HCT116 (cell line): Measurements from ENCODE around the gene PSMB9. TPM values are rescaled to one million over a fixed set of nuclear protein-coding genes. Genes with fewer than 3 reads are reported as not detected.

Experiments
- ATAC-seq: fragments of 200-7000 bp; cut with Tn5 transposase; 2 replicates; pipeline ENCODE4 v1.9.1; 2020; ENCODE audit warnings: mild to moderate bottlenecking, moderate library complexity
- BruUV-seq: library from RNA; stranded (reverse); fragments of 400-500 nt; replicated peaks from 2 replicates; lab custom pipeline; 2021; lab: Mats Ljungman, UMichigan
- CTCF ChIA-PET: fragments of 300-600 bp; sonication (Branson Sonifier 250); formaldehyde crosslinking; loops from one replicate; lab custom pipeline; 2021; ENCODE audit warnings: antibody characterized with exemption; lab: Charles Lee
- POLR2A ChIA-PET: fragments of 300-600, 350-600 bp; sonication (Branson Sonifier 250); formaldehyde crosslinking; loops from one replicate; lab custom pipeline; 2021; ENCODE audit warnings: antibody characterized with exemption; lab: Charles Lee
- RAD21 ChIA-PET, 2 experiments: fragments of 300-600 bp; sonication (Branson Sonifier 250); formaldehyde crosslinking; loops; one replicate each; lab custom pipeline; 2023; ENCODE audit warnings: low total read pairs in 2 of 2; ENCODE audit not compliant: uncharacterized antibody in 2 of 2, unreplicated experiment in 2 of 2, low non-redundant PET in 1 of 2; lab: Charles Lee
- DNase-seq: peaks from one replicate; pipeline ENCODE4 v3.0.0-alpha.2; 2010; ENCODE audit warnings: low read depth, low spot score
- H2AFZ ChIP-seq: fragments of 200-600 bp; shearing (Covaris generic), sonication (generic); 2 replicates; pipeline ENCODE4 v1.6.1; 2017; ENCODE audit warnings: low read depth, mixed run types, mixed read lengths, antibody characterized with exemption, low read length; ENCODE audit not compliant: poor library complexity, severe bottlenecking
- H3K27ac ChIP-seq: 2 replicates; pipeline ENCODE4 v1.5.1; 2012; ENCODE audit warnings: low read depth, low read length
- H3K27me3 ChIP-seq: fragments of 200-600 bp; sonication (generic); 2 replicates; pipeline ENCODE4 v1.6.1; 2016; ENCODE audit warnings: mixed run types, low read length, mixed read lengths; ENCODE audit not compliant: insufficient read depth
- H3K36me3 ChIP-seq, 2 experiments: fragments of 200-500 bp in 1 of 2; fragments of 200-600 bp in 1 of 2; sonication (Bioruptor generic) in 1 of 2; sonication (generic) in 1 of 2; 2 replicates each; pipeline versions ENCODE4 v1.5.1 to v1.6.1; 2014 to 2016; ENCODE audit warnings: low read length in 2 of 2, inconsistent platforms in 1 of 2, mixed read lengths in 1 of 2, mixed run types in 1 of 2; ENCODE audit not compliant: insufficient read depth in 2 of 2, control insufficient read depth in 1 of 2
- H3K4me1 ChIP-seq, 2 experiments: fragments of 200-600 bp in 1 of 2; sonication (generic) in 1 of 2; 2 replicates each; pipeline versions ENCODE4 v1.5.1 to v1.6.1; 2012 to 2017; ENCODE audit warnings: low read length in 2 of 2, inconsistent platforms in 1 of 2, mild to moderate bottlenecking in 1 of 2, mixed read lengths in 1 of 2, mixed run types in 1 of 2, moderate library complexity in 1 of 2; ENCODE audit not compliant: insufficient read depth in 2 of 2, control insufficient read depth in 1 of 2
- H3K4me2 ChIP-seq: fragments of 200-600 bp; sonication (generic); 2 replicates; pipeline ENCODE4 v1.6.1; 2017; ENCODE audit warnings: mixed run types, low read length, mixed read lengths
- H3K4me3 ChIP-seq, 2 experiments: fragments of 200-600 bp in 1 of 2; sonication (generic) in 1 of 2; replicated peaks in 1 of 2; 2 replicates each; pipeline ENCODE4 v1.5.1; 2011 to 2016; ENCODE audit warnings: low read length in 2 of 2, control low read depth in 1 of 2, low read depth in 1 of 2, mild to moderate bottlenecking in 1 of 2, mixed read lengths in 1 of 2, mixed run types in 1 of 2
- H3K79me2 ChIP-seq: fragments of 200-600 bp; sonication (generic); 2 replicates; pipeline ENCODE4 v1.6.1; 2017; ENCODE audit warnings: mild to moderate bottlenecking, mixed run types, low read length, moderate library complexity, mixed read lengths; ENCODE audit not compliant: insufficient read depth
- H3K9ac ChIP-seq: fragments of 200-600 bp; sonication (generic); 2 replicates; pipeline ENCODE4 v1.6.1; 2016; ENCODE audit warnings: low read length, mixed read lengths
- H3K9me2 ChIP-seq: fragments of 200-600 bp; sonication (generic), shearing (Covaris generic); 2 replicates; pipeline ENCODE4 v1.6.1; 2017; ENCODE audit warnings: mixed run types, mild to moderate bottlenecking, moderate library complexity; ENCODE audit not compliant: insufficient read depth
- H3K9me3 ChIP-seq, 2 experiments: fragments of 200-500 bp in 1 of 2; fragments of 200-600 bp in 1 of 2; sonication (Bioruptor generic) in 1 of 2; sonication (generic) in 1 of 2; 2 replicates each; pipeline ENCODE4 v1.6.1; 2014 to 2017; ENCODE audit warnings: low read length in 2 of 2, mixed read lengths in 2 of 2, inconsistent platforms in 1 of 2, low read depth in 1 of 2, mild to moderate bottlenecking in 1 of 2, mixed run types in 1 of 2, moderate library complexity in 1 of 2; ENCODE audit not compliant: control insufficient read depth in 1 of 2, insufficient read depth in 1 of 2
- H4K20me1 ChIP-seq: fragments of 200-600 bp; sonication (generic), shearing (Covaris generic); 2 replicates; pipeline ENCODE4 v1.6.1; 2017; ENCODE audit warnings: mixed run types, mild to moderate bottlenecking, moderate library complexity; ENCODE audit not compliant: insufficient read depth
- CTCF ChIP-seq, 3 experiments: fragments of 200-600 bp in 1 of 3; sonication (generic) in 1 of 3; IDR thresholded peaks in 2 of 3; conservative IDR thresholded peaks in 1 of 3; 2 replicates each; pipeline ENCODE4 v1.5.1; 2012 to 2017; ENCODE audit warnings: low read depth in 2 of 3, low read length in 2 of 3, antibody characterized with exemption in 1 of 3, borderline replicate concordance in 1 of 3, control low read depth in 1 of 3, mild to moderate bottlenecking in 1 of 3, mixed read lengths in 1 of 3, mixed run types in 1 of 3, moderate library complexity in 1 of 3; ENCODE audit not compliant: insufficient read depth in 1 of 3
- EZH2phosphoT487 ChIP-seq: fragments of 200-600 bp; IDR thresholded peaks from 2 replicates; pipeline ENCODE4 v1.6.1; 2018; ENCODE audit warnings: antibody characterized with exemption, borderline replicate concordance
- MAX ChIP-seq: IDR thresholded peaks from 2 replicates; pipeline ENCODE4 v1.6.1; 2012
- REST ChIP-seq: IDR thresholded peaks from 2 replicates; pipeline ENCODE4 v1.6.1; 2012; ENCODE audit warnings: low read depth
- TCF7L2 ChIP-seq: IDR thresholded peaks from 2 replicates; pipeline ENCODE4 v1.7.0; 2011; ENCODE audit warnings: borderline replicate concordance, inconsistent platforms; ENCODE audit not compliant: insufficient read depth, insufficient read length; ENCODE audit errors: extremely low read depth
- intact Hi-C: fragments of 100-400 bp; cut with micrococcal nuclease; formaldehyde crosslinking; loops from 2 replicates; pipeline ENCODE4 v1.10.0; 2022
- total RNA-seq: library from RNA; stranded (reverse); gene quantifications from one replicate; pipeline ENCODE4 v1.2.1, GENCODE V29; 2021; ENCODE audit not compliant: unreplicated experiment

The PSMB9 gene
- total RNA-seq, 1 experiment from 2014 or later = 8.1 TPM

DNA sequence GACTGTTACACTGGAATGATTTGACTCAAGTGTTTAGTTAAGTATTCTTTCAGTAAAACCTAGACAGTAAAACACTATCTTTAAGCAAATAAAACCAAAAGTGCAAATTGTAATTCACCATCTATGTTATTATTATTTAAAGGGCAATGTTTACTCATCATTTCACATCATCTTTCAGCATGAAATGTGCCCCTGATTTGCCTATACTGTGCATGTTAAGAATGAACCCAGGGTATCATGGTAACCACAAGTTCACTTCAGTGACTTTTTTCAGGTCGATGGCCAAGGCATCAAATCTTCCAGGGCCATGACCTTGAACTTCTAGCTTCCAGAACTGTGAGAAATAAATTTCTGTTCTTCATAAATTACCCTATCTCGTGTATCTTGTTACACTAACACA is 35.1 kb upstream of the PSMB9 start:
- H3K36me3 ChIP-seq = no peaks in the 10 kb centered on the region
- no peaks in the 10 kb centered on the region for H3K79me2 ChIP-seq
- TF ChIP-seq TCF7L2 (no peak), REST (no peak), MAX (no peak), CTCF (IDR thresholded peaks at IDR 0.05 in 2 of 3, conservative IDR thresholded peaks at IDR 0.05 in 1 of 3; ENCODE audit: borderline replicate concordance in 1 of 3, insufficient read depth in 1 of 3, low read depth in 2 of 3, low read length in 2 of 3) (no peak), EZH2phosphoT487 (no peak)
- TF ChIP-seq, all 23 proteins: peak for 0
- Histone ChIP-seq H3K27ac (no peak overlapping the region), H3K4me1 (peaks cover 0 to 25% of the 10 kb centered on the region in 2 experiments; a peak in 2 of 4 replicates), H3K9me3 (no peaks in the 10 kb centered on the region), H3K4me3 (no peak overlapping the region), H3K9ac (no peak overlapping the region), H4K20me1 (no peaks in the 10 kb centered on the region), H3K27me3 (no peaks in the 10 kb centered on the region), H3K9me2 (no peaks in the 10 kb centered on the region; the same call in 1 of the 2 replicates), H2AFZ (no peak overlapping the region), H3K4me2 (0 out of 2 replicates have a peak overlapping the region, but pooled peaks have one; percentile 37)
- ChIA-PET CTCF (interaction anchor here (1.6 kb wide), 1 partner anchor 49 kb away, joined by 7 read pairs; no protein-coding TSS in a partner anchor), POLR2A (no interaction called here), RAD21 (no interaction called here)
- intact Hi-C loops = no loop called here
- no peak for ATAC-seq
- DNase-seq = no peak
- BruUV-seq = no TSS peak
